IgD-negative memory B cell (primary cell): Measurements from ENCODE around the gene EXOC4. TPM values are rescaled to one million over a fixed set of nuclear protein-coding genes. Genes with fewer than 3 reads are reported as not detected.
A peak's percentile ranks its signal among the peaks of the same experiment; 100 is the strongest.
"Not testable (repeated sequence)": the region's sequence is repeated elsewhere in the genome, so short reads cannot be mapped to it uniquely, and the experiment has no call there.

Experiments
- H3K27ac Mint-ChIP-seq, 3 donors: one replicate each; pipeline ENCODE4 v1.8.0; 2020 to 2022; ENCODE audit warnings: mild to moderate bottlenecking in 3 of 3, mixed read lengths in 3 of 3, moderate library complexity in 1 of 3
- H3K27me3 Mint-ChIP-seq: one replicate; pipeline ENCODE4 v1.8.0; 2021; ENCODE audit warnings: mixed read lengths
- H3K36me3 Mint-ChIP-seq: one replicate; pipeline ENCODE4 v1.8.0; 2020; ENCODE audit warnings: mild to moderate bottlenecking, mixed read lengths
- H3K4me1 Mint-ChIP-seq, 3 donors: one replicate each; pipeline ENCODE4 v1.8.0; 2020 to 2022; ENCODE audit warnings: mixed read lengths in 3 of 3, mild to moderate bottlenecking in 1 of 3
- H3K4me3 Mint-ChIP-seq, 4 donors: one replicate each; pipeline ENCODE4 v1.8.0; 2020 to 2022; ENCODE audit warnings: mild to moderate bottlenecking in 4 of 4, mixed read lengths in 4 of 4, moderate library complexity in 3 of 4
- H3K9me3 Mint-ChIP-seq, 3 donors: one replicate each; pipeline ENCODE4 v1.8.0; 2020 to 2021; ENCODE audit warnings: mixed read lengths in 3 of 3, mild to moderate bottlenecking in 1 of 3
- polyA plus RNA-seq: library from polyadenylated mRNA; unstranded; fragments of 300-500 nt; fragmentation: Illumina TruSeq; gene quantifications from one replicate; pipeline ENCODE4 v1.2.3, GENCODE V29; 2021

The EXOC4 gene
- polyA plus RNA-seq, 1 donor from 2014 or later, result 34.5 TPM

DNA sequence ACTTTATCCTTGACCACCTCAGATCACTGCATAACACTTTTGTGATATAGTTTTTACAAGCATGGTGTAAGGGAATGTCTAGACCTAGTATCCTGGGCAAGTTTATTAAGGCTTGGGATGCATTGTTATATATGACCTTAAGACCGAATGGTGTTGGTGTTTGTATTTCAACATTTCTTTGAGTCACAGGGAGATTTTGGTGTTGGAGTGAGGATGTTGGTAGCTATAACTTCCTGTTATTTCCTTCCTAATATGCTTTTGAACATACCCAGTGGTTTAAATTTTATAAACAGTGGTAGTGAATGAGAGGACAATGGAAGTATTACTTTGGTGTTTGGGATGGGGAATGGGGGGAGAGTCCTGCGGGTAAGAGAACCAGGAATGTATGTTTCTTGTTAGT lies 2.6 kb downstream of the EXOC4 start:
- peak overlapping the region in 2 of 4 donors; percentile 89 to 98 for H3K4me3 Mint-ChIP-seq
- peaks cover 17 to 27% (median 27%) of the 10 kb centered on the region in 3 donors for H3K4me1 Mint-ChIP-seq
- H3K27me3 Mint-ChIP-seq, result no peaks in the 10 kb centered on the region
- H3K36me3 Mint-ChIP-seq, result peaks cover 6% of the 10 kb centered on the region
- H3K9me3 Mint-ChIP-seq, result no peaks in the 10 kb centered on the region
- H3K27ac Mint-ChIP-seq, result no peak overlapping the region

- Mint-ChIP-seq H3K27ac (no peak overlapping the region), H3K36me3 (peaks cover 6% of the 10 kb centered on the region), H3K4me1 (peaks cover 17 to 35% (median 21%) of the 10 kb centered on the region in 3 donors), H3K27me3 (no peaks in the 10 kb centered on the region), H3K4me3 (no peak overlapping the region), H3K9me3 (no peaks in the 10 kb centered on the region)
These were observed 5.3 kb downstream of the EXOC4 start for GRCh38 chr7:133258174-133258573.

DNA sequence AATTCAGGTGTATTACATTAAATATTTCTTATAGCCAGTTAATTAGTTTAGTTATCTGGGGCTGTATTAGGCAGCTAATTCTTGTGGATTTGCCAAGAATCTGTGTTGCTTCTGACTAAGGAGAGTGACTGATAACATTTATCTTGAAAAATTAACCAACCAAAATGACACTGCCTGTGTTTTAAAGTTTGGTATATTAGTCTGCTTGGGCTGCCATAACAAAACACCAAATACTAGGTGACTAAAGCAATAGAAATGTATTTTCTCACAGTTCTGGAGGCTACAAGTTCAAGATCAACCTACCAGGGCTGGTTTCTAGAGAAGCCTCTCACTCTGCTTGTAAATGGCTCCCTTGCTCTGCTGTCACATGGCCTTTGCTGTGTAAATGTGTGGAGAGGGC lies 12.9 kb downstream of the EXOC4 start:
- no peaks in the 10 kb centered on the region for H3K27me3 Mint-ChIP-seq
- no peak overlapping the region for H3K4me3 Mint-ChIP-seq
- peaks cover 7% of the 10 kb centered on the region for H3K36me3 Mint-ChIP-seq
- H3K4me1 Mint-ChIP-seq, result peaks cover 0 to 20% (median 11%) of the 10 kb centered on the region in 3 donors
- H3K27ac Mint-ChIP-seq, result no peak overlapping the region
- H3K9me3 Mint-ChIP-seq, result no peaks in the 10 kb centered on the region

DNA sequence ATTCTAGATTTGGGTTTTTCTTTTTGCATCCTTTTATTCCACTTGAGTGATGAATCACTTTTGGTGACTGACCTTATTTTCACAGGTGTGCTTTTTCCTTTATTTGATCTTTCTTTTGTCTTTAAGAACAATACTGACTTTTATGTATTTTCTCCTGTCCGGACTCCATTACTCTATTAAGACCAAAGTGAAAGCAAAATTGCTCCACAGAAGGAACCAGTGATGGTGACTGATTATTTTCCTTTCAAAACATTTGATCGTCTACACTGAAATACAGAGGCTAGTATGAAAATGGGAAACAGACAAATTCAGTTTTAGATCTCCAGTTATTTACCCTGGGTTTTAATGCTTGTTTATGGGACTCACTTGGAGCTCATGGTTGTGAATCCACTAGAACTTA lies 15.5 kb downstream of the EXOC4 start:
- no peak overlapping the region for H3K4me3 Mint-ChIP-seq
- H3K27ac Mint-ChIP-seq, result no peak overlapping the region
- peaks cover 7% of the 10 kb centered on the region for H3K36me3 Mint-ChIP-seq
- no peaks in the 10 kb centered on the region for H3K27me3 Mint-ChIP-seq
- H3K9me3 Mint-ChIP-seq, result no peaks in the 10 kb centered on the region
- H3K4me1 Mint-ChIP-seq, result peaks cover 0 to 13% (median 11%) of the 10 kb centered on the region in 3 donors

DNA sequence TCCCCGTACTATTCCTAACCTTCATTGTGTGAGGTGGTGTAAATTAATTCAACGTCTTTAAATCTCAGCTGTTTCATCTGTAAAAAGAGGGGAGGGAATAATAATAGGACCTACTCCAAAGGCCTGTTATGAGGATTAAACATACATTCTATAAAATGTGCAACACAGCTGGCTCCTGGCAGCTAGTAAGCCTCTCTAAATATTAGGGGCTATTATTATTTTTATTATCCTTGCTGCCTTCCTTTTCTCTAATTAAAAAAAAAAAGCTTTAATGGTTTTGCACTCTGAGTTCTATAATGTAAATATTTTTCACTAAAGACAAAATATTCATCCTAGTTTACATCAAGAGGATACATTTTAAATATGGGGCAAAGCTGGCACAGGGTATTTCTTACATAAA lies 19.5 kb downstream of the EXOC4 start:
- no peak overlapping the region for H3K27ac Mint-ChIP-seq
- H3K27me3 Mint-ChIP-seq, result no peaks in the 10 kb centered on the region
- H3K4me1 Mint-ChIP-seq, result peaks cover 0 to 12% (median 11%) of the 10 kb centered on the region in 3 donors
- H3K36me3 Mint-ChIP-seq, result peaks cover 11% of the 10 kb centered on the region
- H3K9me3 Mint-ChIP-seq, result no peaks in the 10 kb centered on the region
- H3K4me3 Mint-ChIP-seq, result no peak overlapping the region

DNA sequence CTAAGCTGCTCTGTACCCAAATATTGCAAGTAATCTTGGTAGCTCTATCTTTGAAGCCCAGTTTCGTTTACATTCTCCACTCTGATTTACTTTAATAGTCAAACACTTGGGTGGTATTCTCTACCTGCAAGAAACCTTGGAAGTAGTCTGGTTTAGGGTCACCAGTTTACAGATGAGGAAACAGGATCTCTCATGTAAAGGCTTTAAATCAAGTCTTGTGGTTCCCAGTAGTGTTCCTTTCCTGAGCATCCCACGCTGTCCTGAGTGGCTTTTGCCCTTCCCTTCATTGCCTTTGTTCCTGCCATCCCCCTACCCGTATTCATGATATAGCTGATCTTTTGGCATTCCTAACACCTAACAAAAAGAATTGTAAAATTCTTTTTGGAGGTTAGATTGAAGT lies 20.3 kb downstream of the EXOC4 start:
- H3K36me3 Mint-ChIP-seq, result peaks cover 14% of the 10 kb centered on the region
- H3K4me1 Mint-ChIP-seq, result peaks cover 0 to 10% (median 8%) of the 10 kb centered on the region in 3 donors
- H3K9me3 Mint-ChIP-seq, result peaks cover 0 to under 1% (median 0%) of the 10 kb centered on the region in 3 donors
- no peak overlapping the region for H3K4me3 Mint-ChIP-seq
- H3K27ac Mint-ChIP-seq, result no peak overlapping the region
- H3K27me3 Mint-ChIP-seq, result no peaks in the 10 kb centered on the region

DNA sequence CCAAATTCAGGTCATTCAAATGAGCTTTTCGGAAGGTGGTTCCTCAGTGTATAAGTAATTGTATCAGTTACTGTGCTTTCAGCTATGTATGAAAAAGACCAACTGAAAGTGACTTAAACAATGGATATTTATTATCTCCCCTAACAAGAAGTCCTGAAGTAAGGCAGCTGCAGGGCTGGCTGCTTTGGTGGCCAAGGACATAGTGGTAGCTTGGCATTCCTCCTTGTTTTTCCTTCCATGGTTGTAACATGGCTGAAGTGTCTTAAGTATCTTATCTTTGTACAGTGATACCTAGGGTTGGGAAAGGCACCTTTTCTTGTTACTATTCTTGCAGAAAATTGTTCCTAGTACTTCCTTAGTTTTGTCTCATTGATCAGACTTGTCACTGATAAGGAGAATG lies 21.4 kb downstream of the EXOC4 start:
- H3K27me3 Mint-ChIP-seq, result no peaks in the 10 kb centered on the region
- peaks cover 18% of the 10 kb centered on the region for H3K36me3 Mint-ChIP-seq
- H3K4me3 Mint-ChIP-seq, result no peak overlapping the region
- no peak overlapping the region for H3K27ac Mint-ChIP-seq
- peaks cover 0 to 5% (median under 1%) of the 10 kb centered on the region in 3 donors for H3K4me1 Mint-ChIP-seq
- peaks cover 0 to 3% (median 0%) of the 10 kb centered on the region in 3 donors for H3K9me3 Mint-ChIP-seq

GRCh38 chr7:133275008-133275407 lies 22.1 kb downstream of the EXOC4 start:
- peaks cover 17% of the 10 kb centered on the region for H3K36me3 Mint-ChIP-seq
- no peak overlapping the region for H3K4me3 Mint-ChIP-seq
- H3K27ac Mint-ChIP-seq, result no peak overlapping the region
- H3K9me3 Mint-ChIP-seq, result peaks cover 0 to 3% (median 0%) of the 10 kb centered on the region in 3 donors
- peaks cover 0 to 3% (median 0%) of the 10 kb centered on the region in 3 donors for H3K4me1 Mint-ChIP-seq
- H3K27me3 Mint-ChIP-seq, result no peaks in the 10 kb centered on the region

- Mint-ChIP-seq H3K4me1 (peaks cover 0 to 3% (median 0%) of the 10 kb centered on the region in 3 donors), H3K36me3 (peaks cover 15% of the 10 kb centered on the region), H3K27me3 (no peaks in the 10 kb centered on the region), H3K4me3 (no peak overlapping the region), H3K9me3 (peaks cover 0 to 3% (median 0%) of the 10 kb centered on the region in 3 donors), H3K27ac (no peak overlapping the region)
These were observed 22.7 kb downstream of the EXOC4 start for GRCh38 chr7:133275446-133276095.

DNA sequence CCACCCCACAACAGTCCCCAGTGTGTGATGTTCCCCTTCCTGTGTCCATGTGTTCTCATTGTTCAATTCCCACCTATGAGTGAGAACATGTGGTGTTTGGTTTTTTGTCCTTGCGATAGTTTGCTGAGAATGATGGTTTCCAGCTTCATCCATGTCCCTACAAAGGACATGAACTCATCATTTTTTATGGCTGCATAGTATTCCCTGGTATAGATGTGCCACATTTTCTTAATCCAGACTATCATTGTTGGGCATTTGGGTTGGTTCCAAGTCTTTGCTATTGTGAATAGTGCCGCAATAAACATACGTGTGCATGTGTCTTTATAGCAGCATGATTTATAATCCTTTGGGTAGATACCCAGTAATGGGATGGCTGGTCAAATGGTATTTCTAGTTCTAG lies 26.1 kb downstream of the EXOC4 start:
- H3K27ac Mint-ChIP-seq, H3K4me3 Mint-ChIP-seq, H3K9me3 Mint-ChIP-seq, H3K27me3 Mint-ChIP-seq, H3K4me1 Mint-ChIP-seq: not testable (repeated sequence)
- peaks cover 22% of the 10 kb centered on the region for H3K36me3 Mint-ChIP-seq

DNA sequence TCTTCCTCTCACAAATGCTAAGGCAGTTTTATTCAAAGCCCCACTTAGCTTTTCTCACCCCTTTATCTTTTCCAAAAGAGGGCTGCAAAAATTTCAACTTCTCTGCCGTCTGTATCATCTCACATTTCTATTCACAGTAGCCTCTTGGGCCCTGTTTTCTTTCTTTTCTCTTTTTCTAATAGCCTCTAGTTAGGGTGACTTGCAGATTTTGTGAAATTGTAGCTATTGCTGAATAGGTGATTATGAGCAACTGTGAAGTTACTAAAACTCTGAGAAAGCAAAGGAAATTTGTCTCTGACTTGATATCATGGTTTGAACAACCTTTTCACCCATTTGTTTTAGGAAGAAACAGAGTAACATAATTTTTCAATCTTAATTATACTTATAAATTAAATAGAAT lies 29.2 kb downstream of the EXOC4 start:
- no peak overlapping the region for H3K4me3 Mint-ChIP-seq

GRCh38 chr7:133284092-133284491 lies 31.2 kb downstream of the EXOC4 start:
- Mint-ChIP-seq H3K4me3 (no peak overlapping the region), H3K4me1 (peaks cover 19 to 26% (median 23%) of the 10 kb centered on the region in 3 donors), H3K9me3 (no peaks in the 10 kb centered on the region), H3K36me3 (peaks cover 11% of the 10 kb centered on the region), H3K27me3 (no peaks in the 10 kb centered on the region), H3K27ac (no peak overlapping the region)

More for the DNA sequence above, 29.2 kb downstream of the EXOC4 start:
- H3K36me3 Mint-ChIP-seq, result peaks cover 17% of the 10 kb centered on the region
- H3K27me3 Mint-ChIP-seq, result no peaks in the 10 kb centered on the region
- H3K27ac Mint-ChIP-seq, result no peak overlapping the region
- peaks cover 0 to 3% (median 0%) of the 10 kb centered on the region in 3 donors for H3K9me3 Mint-ChIP-seq
- H3K4me1 Mint-ChIP-seq, result peaks cover 19 to 25% (median 23%) of the 10 kb centered on the region in 3 donors

DNA sequence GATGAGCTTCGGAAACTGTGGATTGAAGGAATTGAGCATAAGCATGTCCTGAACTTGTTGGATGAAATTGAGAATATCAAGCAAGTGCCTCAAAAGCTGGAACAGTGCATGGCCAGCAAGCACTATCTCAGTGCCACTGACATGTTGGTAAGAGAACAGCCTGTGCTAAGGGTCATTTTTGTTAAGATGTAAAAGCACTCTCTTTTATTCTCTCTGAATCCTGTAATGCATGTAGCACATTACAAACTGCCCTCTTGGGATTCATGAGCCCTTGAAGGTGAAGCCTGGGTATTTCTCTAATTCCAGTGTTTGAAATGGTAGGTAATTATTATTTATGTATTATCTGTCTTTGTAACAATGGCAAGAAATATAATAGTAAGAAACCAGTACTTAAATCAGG lies 36.1 kb downstream of the EXOC4 start:
- H3K9me3 Mint-ChIP-seq, result no peaks in the 10 kb centered on the region
- peaks cover 14 to 45% (median 22%) of the 10 kb centered on the region in 3 donors for H3K4me1 Mint-ChIP-seq
- H3K36me3 Mint-ChIP-seq, result peaks cover 11% of the 10 kb centered on the region
- H3K4me3 Mint-ChIP-seq, result no peak overlapping the region
- H3K27me3 Mint-ChIP-seq, result no peaks in the 10 kb centered on the region
- no peak overlapping the region for H3K27ac Mint-ChIP-seq

- Mint-ChIP-seq H3K36me3 (peaks cover 10% of the 10 kb centered on the region), H3K4me3 (no peak overlapping the region), H3K27me3 (no peaks in the 10 kb centered on the region), H3K27ac (no peak overlapping the region), H3K9me3 (no peaks in the 10 kb centered on the region), H3K4me1 (peaks cover 11 to 39% (median 20%) of the 10 kb centered on the region in 3 donors)
These were observed 37.2 kb downstream of the EXOC4 start for GRCh38 chr7:133290041-133290440.

DNA sequence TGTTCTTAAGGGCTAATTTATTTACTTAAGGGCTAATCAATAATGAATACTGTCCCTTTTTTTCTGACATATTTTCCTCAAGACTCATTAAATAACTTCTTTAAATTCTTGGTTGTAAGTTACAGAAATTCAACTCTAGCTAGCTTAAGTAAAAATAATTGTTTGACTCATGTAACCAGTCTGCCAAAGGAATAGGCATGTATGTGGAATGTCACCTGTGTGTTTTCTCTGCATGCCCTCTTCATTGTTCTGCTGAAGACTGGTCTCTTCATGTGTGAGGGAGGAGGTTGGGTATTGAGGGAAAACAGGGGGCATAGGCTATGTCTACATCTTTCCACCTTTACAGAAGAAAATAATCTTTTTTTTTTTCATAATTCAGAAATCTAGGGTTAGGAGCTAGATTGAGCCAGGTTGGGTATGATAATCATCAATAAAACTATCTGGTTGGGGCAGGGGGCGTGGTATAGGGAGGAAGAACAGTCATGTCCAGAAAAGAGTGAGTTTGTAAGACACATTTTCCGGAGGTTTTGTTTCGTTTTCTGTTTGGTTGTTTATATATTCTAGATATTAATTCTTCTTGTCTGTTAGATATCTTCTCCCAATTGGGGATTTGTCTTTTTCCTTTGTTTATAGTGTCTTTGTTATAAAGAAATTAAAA lies 37.9 kb downstream of the EXOC4 start:
- peaks cover 7 to 33% (median 13%) of the 10 kb centered on the region in 3 donors for H3K4me1 Mint-ChIP-seq
- no peaks in the 10 kb centered on the region for H3K9me3 Mint-ChIP-seq
- H3K27ac Mint-ChIP-seq, result no peak overlapping the region
- H3K27me3 Mint-ChIP-seq, result no peaks in the 10 kb centered on the region
- H3K4me3 Mint-ChIP-seq, result no peak overlapping the region
- peaks cover 7% of the 10 kb centered on the region for H3K36me3 Mint-ChIP-seq

GRCh38 chr7:133292631-133293030 lies 39.8 kb downstream of the EXOC4 start:
- Mint-ChIP-seq H3K4me3 (no peak overlapping the region), H3K36me3 (peaks cover 8% of the 10 kb centered on the region), H3K27me3 (no peaks in the 10 kb centered on the region), H3K4me1 (peaks cover 0 to 22% (median 7%) of the 10 kb centered on the region in 3 donors), H3K9me3 (no peaks in the 10 kb centered on the region), H3K27ac (no peak overlapping the region)
